ENCODE data around the gene SERGEF.

- TF ChIP-seq POLR2A (IDR thresholded peaks at IDR 0.05; ENCODE audit: low read depth) (no peak), CTCF (IDR thresholded peaks at IDR 0.05) (no peak), EP300 (IDR thresholded peaks at IDR 0.05) (no peak), POLR2AphosphoS5 (IDR thresholded peaks at IDR 0.05) (no peak)
These were observed 1.8 kb downstream of the SERGEF start for GRCh38 chr11:18010977-18011586.

Measured in esophagus muscularis mucosa (tissue), 4 donors.